ENCODE measurements around the gene LRP2BP.
A peak's percentile ranks its signal among the peaks of the same experiment; 100 is the strongest.
"Not testable (repeated sequence)": the region's sequence is repeated elsewhere in the genome, so short reads cannot be mapped to it uniquely, and the experiment has no call there.

The LRP2BP gene

DNA sequence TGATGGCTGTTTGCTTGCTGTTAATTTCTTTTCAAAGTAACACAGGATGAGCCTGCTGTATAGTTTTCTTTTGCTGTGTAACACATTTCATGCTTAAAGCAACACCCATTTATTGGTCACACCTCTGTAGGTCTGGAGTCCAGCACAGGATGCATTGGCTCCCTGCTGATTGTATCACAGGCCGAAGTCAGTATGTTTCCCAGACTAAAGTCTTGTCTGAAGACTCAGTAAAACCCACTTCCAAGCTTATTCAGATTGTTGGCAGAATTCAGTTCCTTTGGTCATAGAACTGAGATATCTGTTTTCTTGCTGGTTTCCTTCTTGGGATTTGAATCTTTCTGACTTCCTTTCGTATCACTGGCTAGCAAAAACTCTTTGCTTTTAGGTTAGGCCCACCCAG is 54.3 kb downstream of the LRP2BP start:
- no peaks in the 10 kb centered on the region for H3K27me3 Mint-ChIP-seq (ENCODE audit: low read depth)
- peaks cover 26% of the 10 kb centered on the region for H3K36me3 Mint-ChIP-seq (ENCODE audit: low read depth)
- peaks cover 9% of the 10 kb centered on the region for H3K9me3 Mint-ChIP-seq
- H3K4me1 Mint-ChIP-seq (ENCODE audit: low read depth): peaks cover 36% of the 10 kb centered on the region
- H3K4me3 Mint-ChIP-seq: no peak overlapping the region
- H3K27ac Mint-ChIP-seq: no peak overlapping the region
- DNase-seq (ENCODE audit: low spot score): no peak

DNA sequence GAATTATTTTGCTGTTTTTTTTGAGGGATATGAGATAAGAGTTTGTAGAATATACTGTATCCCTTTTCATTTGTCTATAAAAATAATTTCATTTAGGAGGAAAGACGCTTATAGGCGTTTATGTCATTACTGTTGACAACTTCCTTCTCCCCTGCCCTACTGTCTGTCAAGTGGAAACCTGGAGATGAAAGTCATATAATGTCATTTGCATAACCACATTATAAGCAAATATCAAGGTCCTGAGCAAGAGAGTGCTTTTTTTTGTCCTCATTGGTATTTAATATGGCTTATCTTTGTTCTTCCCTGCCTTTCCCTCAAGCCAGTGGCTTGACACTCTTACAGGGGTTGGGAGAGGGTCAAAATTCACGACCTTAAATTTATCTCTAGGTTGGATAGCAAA is 55.8 kb downstream of the LRP2BP start:
- no peak overlapping the region for H3K27ac Mint-ChIP-seq
- no peak for DNase-seq (ENCODE audit: low spot score)
- no peak overlapping the region for H3K4me3 Mint-ChIP-seq
- peaks cover 29% of the 10 kb centered on the region for H3K36me3 Mint-ChIP-seq (ENCODE audit: low read depth)
- peaks cover 9% of the 10 kb centered on the region for H3K9me3 Mint-ChIP-seq
- peaks cover 33% of the 10 kb centered on the region for H3K4me1 Mint-ChIP-seq (ENCODE audit: low read depth)
- H3K27me3 Mint-ChIP-seq (ENCODE audit: low read depth): no peaks in the 10 kb centered on the region

DNA sequence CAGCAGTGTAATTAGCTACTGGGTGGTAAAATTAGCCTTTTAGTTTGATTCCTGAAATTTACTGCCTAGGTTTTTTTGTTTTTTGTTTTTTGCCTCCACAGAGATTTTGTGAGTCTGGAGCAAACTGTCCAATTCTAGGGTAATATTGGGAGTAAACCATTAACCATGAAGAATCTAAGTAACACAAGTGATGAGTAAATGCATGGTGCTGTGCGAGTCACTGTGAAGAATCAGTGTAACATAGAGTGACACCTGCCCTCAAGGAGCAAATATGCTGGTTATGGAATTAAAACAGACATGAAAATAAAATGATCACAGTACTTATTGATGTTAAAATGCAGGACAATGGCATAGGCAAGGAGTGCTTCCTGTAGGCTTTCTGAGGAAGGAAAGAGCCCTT is 60.1 kb downstream of the LRP2BP start:
- no peaks in the 10 kb centered on the region for H3K27me3 Mint-ChIP-seq (ENCODE audit: low read depth)
- DNase-seq (ENCODE audit: low spot score): no peak
- H3K4me3 Mint-ChIP-seq: no peak overlapping the region
- H3K27ac Mint-ChIP-seq: no peak overlapping the region
- peaks cover 21% of the 10 kb centered on the region for H3K4me1 Mint-ChIP-seq (ENCODE audit: low read depth)
- H3K36me3 Mint-ChIP-seq (ENCODE audit: low read depth): peaks cover 21% of the 10 kb centered on the region
- peaks cover 9% of the 10 kb centered on the region for H3K9me3 Mint-ChIP-seq

DNA sequence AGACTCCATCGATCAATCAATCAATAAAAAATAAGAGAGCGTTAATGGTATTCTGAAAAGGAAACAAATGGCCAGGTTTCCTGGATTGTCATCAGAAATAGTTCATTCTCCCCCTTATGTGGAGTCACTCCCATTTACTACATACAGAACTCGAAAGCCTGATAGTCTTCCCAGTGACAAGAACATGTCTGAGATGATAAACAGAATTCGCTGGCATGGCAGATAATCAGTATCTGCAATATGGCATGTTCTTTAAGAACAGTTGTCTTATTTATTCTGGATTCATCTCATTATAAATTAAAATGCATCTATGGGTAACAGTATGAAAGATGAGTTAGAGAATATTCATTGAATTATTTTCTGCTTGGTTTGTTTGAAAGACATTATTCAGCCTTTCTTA is 61.4 kb downstream of the LRP2BP start:
- no peak overlapping the region for H3K4me3 Mint-ChIP-seq
- no peak overlapping the region for H3K27ac Mint-ChIP-seq
- no peak for DNase-seq (ENCODE audit: low spot score)
- H3K4me1 Mint-ChIP-seq (ENCODE audit: low read depth): peaks cover 12% of the 10 kb centered on the region
- H3K9me3 Mint-ChIP-seq: peaks cover 9% of the 10 kb centered on the region
- no peaks in the 10 kb centered on the region for H3K27me3 Mint-ChIP-seq (ENCODE audit: low read depth)
- H3K36me3 Mint-ChIP-seq (ENCODE audit: low read depth): peaks cover 22% of the 10 kb centered on the region

DNA sequence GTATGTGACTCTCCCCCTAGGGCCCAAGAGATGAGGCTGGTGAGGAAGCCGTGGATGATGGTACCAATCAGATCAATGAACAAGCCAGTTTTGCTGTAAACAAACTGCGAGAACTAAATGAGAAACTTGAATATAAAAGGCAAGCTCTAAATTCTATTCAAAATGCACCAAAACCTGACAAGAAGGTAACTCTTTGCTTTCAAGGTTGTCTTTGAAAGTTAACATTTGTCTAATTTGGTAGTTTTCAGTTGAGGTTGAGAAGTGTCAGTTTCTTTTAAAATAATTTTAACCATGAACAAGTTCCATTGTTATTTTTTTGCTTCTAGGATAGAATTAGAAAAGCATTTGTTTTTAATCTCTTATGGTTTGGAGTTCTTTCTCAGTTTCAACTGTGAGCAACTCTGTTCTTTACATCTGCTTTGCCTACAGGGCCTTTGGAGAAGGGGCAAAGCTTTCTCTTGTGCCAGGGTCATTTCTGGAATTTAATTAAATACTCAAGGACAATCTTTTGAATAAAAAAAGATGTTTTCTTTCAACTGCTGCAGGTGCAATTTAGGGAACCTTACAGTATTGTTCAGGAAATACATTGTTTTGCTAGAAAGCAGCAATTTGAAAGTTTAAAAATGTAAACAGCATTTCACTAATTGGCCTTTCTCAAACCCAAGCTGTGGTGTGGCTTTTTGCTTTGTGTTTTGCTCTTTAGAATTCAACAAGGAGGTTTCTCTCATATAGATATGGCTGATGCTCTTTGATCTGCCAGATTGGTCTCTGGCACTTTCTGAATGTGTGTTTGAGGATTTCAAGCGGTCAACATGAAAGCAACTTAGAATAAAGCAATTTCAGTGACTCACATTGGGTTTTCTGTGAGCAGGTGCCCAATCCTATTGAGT is 62.9 kb downstream of the LRP2BP start:
- Mint-ChIP-seq H3K27ac (no peak overlapping the region), H3K27me3 (ENCODE audit: low read depth) (no peaks in the 10 kb centered on the region), H3K36me3 (ENCODE audit: low read depth) (peaks cover 15% of the 10 kb centered on the region), H3K4me1 (ENCODE audit: low read depth) (peaks cover 9% of the 10 kb centered on the region), H3K9me3 (no peaks in the 10 kb centered on the region), H3K4me3 (no peak overlapping the region)
- no peak for DNase-seq (ENCODE audit: low spot score)

GRCh38 chr4:185329879-185330510 is 65.7 kb downstream of the LRP2BP start:
- H3K9me3 Mint-ChIP-seq; H3K27me3 Mint-ChIP-seq (ENCODE audit: low read depth); DNase-seq (ENCODE audit: low spot score); H3K27ac Mint-ChIP-seq; H3K4me3 Mint-ChIP-seq; H3K36me3 Mint-ChIP-seq (ENCODE audit: low read depth); H3K4me1 Mint-ChIP-seq (ENCODE audit: low read depth): not testable (repeated sequence)

GRCh38 chr4:185328586-185328985 is 67.1 kb downstream of the LRP2BP start:
- H3K9me3 Mint-ChIP-seq: no peaks in the 10 kb centered on the region
- no peaks in the 10 kb centered on the region for H3K27me3 Mint-ChIP-seq (ENCODE audit: low read depth)
- no peak overlapping the region for H3K4me3 Mint-ChIP-seq
- DNase-seq (ENCODE audit: low spot score): no peak
- H3K27ac Mint-ChIP-seq: no peak overlapping the region
- H3K4me1 Mint-ChIP-seq (ENCODE audit: low read depth): peaks cover 8% of the 10 kb centered on the region
- H3K36me3 Mint-ChIP-seq (ENCODE audit: low read depth): peaks cover 9% of the 10 kb centered on the region

DNA sequence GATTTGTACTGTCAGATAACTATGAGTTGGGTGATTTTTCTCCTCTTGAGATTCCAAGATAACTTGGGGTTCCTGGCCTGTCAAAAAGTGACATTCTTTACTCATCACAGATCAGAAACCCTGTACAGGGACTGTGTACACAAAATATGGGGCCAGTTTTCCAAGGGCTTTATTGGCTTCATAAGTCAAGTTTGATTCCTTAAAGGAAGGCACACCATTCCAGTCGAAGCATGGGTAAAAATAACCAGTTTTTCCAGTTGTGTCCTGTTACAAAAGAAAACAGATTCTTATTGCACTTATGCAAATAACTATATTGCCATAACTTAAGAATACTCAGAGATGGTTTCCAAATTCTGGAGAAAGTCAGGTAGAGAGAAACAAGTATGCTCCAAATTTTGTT is 70.0 kb downstream of the LRP2BP start:
- H3K4me3 Mint-ChIP-seq; H3K4me1 Mint-ChIP-seq (ENCODE audit: low read depth); H3K9me3 Mint-ChIP-seq; DNase-seq (ENCODE audit: low spot score); H3K27me3 Mint-ChIP-seq (ENCODE audit: low read depth); H3K27ac Mint-ChIP-seq: not testable (repeated sequence)
- peaks cover 12% of the 10 kb centered on the region for H3K36me3 Mint-ChIP-seq (ENCODE audit: low read depth)

DNA sequence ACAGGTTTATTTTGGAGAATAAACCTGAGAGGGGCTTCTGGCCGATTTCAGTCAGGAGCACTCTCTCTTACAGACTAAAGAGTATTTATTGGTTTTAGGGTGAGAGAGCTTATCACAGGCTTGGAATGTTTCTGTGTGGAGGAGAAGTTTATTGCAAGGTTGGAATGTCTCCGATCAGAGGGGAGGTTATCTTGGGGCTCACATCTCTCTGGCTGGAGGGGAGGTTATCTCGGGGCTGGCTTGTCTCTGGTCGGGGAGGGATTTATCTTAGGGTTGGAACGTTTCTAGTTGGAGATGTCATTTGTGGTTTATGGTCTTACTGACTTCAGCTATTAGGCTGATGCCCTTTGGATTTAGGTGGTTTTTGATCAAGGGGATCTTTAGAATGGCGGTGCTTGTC is 71.4 kb downstream of the LRP2BP start:
- H3K4me1 Mint-ChIP-seq (ENCODE audit: low read depth); H3K27ac Mint-ChIP-seq; H3K27me3 Mint-ChIP-seq (ENCODE audit: low read depth); H3K4me3 Mint-ChIP-seq; H3K9me3 Mint-ChIP-seq; DNase-seq (ENCODE audit: low spot score): not testable (repeated sequence)
- H3K36me3 Mint-ChIP-seq (ENCODE audit: low read depth): peaks cover 14% of the 10 kb centered on the region

- Mint-ChIP-seq H3K4me1 (ENCODE audit: low read depth) (peaks cover 3% of the 10 kb centered on the region), H3K4me3 (no peak overlapping the region), H3K27ac (no peak overlapping the region), H3K36me3 (ENCODE audit: low read depth) (peaks cover 17% of the 10 kb centered on the region), H3K9me3 (no peaks in the 10 kb centered on the region), H3K27me3 (ENCODE audit: low read depth) (no peaks in the 10 kb centered on the region)
- no peak for DNase-seq (ENCODE audit: low spot score)
Observed at GRCh38 chr4:185323606-185324005, 72.1 kb downstream of the LRP2BP start.

DNA sequence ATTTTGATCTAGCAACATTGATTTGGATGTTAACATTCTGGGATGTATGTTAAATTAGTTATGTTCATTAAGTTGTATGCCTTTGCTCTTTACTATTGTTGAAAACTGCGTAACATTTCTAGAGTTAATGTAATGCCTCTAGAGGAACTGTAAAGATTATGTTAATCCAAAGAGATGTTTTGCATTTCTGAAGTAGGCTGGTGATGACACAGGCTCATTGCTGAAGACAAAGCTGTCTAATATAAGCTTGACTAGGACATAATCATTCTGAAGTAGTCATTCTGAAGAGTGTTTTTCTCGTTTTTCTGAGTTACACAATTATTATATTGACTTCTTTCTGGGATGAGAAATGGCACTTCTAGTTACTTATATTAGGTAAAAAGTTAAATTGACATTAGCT is 72.9 kb downstream of the LRP2BP start:
- peaks cover 7% of the 10 kb centered on the region for H3K4me1 Mint-ChIP-seq (ENCODE audit: low read depth)
- DNase-seq (ENCODE audit: low spot score): no peak

DNA sequence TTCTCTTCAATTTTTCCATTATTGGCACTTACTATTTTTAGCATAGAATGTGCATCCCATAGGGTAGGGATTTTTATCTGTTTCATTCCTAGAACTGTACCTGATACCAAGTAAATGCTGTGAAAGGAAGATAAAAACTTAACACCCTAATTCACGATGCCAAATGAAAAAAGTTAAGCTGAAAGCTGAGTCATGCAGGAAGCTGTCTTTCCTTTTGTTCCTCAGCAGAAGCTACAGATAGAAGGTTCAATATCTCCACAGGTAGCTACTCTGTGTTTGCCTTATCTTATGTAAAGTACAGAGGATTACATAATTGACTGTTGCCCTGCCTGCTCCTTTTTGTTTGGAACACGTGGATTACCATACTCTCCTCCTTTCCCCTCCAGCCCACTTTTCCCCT is 77.0 kb downstream of the LRP2BP start:
- H3K36me3 Mint-ChIP-seq (ENCODE audit: low read depth): peaks cover 44% of the 10 kb centered on the region
- H3K4me1 Mint-ChIP-seq (ENCODE audit: low read depth): peaks cover 7% of the 10 kb centered on the region
- no peak overlapping the region for H3K4me3 Mint-ChIP-seq
- H3K27ac Mint-ChIP-seq: peak overlapping the region; percentile 12
- no peaks in the 10 kb centered on the region for H3K27me3 Mint-ChIP-seq (ENCODE audit: low read depth)
- no peak for DNase-seq (ENCODE audit: low spot score)
- no peaks in the 10 kb centered on the region for H3K9me3 Mint-ChIP-seq

More for the DNA sequence above, 72.9 kb downstream of the LRP2BP start:
- H3K36me3 Mint-ChIP-seq (ENCODE audit: low read depth): peaks cover 19% of the 10 kb centered on the region
- no peaks in the 10 kb centered on the region for H3K27me3 Mint-ChIP-seq (ENCODE audit: low read depth)
- no peak overlapping the region for H3K27ac Mint-ChIP-seq
- no peak overlapping the region for H3K4me3 Mint-ChIP-seq
- no peaks in the 10 kb centered on the region for H3K9me3 Mint-ChIP-seq

DNA sequence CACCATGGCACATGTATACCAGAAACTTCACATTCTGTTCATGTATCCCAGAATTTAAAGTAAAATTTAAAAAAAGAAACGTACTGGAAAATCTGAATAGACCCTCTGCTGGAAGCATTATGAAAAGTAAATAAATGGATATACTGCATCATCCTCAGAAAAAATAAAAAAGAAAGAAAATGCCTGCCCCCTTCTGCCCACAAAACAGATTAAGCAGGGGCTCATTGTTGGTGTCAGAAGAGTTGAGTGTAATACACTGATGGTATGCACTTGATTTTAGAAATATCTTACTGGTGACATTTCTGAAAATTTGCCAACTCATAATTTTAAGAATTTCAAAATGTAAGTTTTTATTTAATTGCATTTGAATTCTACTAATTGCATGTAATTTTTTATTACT is 77.8 kb downstream of the LRP2BP start:
- peaks cover 46% of the 10 kb centered on the region for H3K36me3 Mint-ChIP-seq (ENCODE audit: low read depth)
- DNase-seq (ENCODE audit: low spot score): no peak

DNA sequence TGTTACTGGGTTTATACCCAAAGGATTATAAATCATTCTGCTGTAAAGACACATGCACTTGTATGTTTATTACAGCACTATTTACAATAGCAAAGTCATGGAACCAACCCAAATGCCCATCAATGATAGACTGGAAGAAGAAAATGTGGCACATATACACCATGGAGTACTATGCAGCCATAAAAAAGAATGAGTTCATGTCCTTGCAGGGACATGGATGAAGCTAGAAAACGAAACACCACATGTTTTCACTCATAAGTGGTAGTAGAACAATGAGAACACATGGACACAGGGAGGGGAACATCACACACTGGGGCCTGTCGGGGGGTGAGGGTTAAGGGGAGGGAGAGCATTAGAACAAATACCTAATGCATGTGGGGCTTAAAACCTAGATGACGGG is 78.3 kb downstream of the LRP2BP start:
- DNase-seq (ENCODE audit: low spot score); H3K27me3 Mint-ChIP-seq (ENCODE audit: low read depth); H3K4me3 Mint-ChIP-seq; H3K9me3 Mint-ChIP-seq; H3K27ac Mint-ChIP-seq; H3K4me1 Mint-ChIP-seq (ENCODE audit: low read depth): not testable (repeated sequence)
- H3K36me3 Mint-ChIP-seq (ENCODE audit: low read depth): peaks cover 46% of the 10 kb centered on the region

More for the DNA sequence above, 77.8 kb downstream of the LRP2BP start:
- no peak overlapping the region for H3K4me3 Mint-ChIP-seq
- no peak overlapping the region for H3K27ac Mint-ChIP-seq
- H3K9me3 Mint-ChIP-seq: no peaks in the 10 kb centered on the region
- H3K27me3 Mint-ChIP-seq (ENCODE audit: low read depth): no peaks in the 10 kb centered on the region
- H3K4me1 Mint-ChIP-seq (ENCODE audit: low read depth): peaks cover 7% of the 10 kb centered on the region

Measured in T-helper 2 cell treated with Interferon-gamma antibody and Interleukin-4, amounts not matched to agents 5 μg/mL and 100 μg/mL, for 36 hours (primary cell).